ENCODE measurements around the gene IGDCC3. TPM values are rescaled to one million over a fixed set of nuclear protein-coding genes. Genes with fewer than 3 reads are reported as not detected.

Gene IGDCC3
- total RNA-seq, 1 experiment from 2014 or later: 53.5 TPM

GRCh38 chr15:65361708-65362459 is 15.9 kb downstream of the IGDCC3 start:
- Mint-ChIP-seq H3K4me3 (peak overlapping the region; percentile 40), H3K27me3 (ENCODE audit: low read depth) (peaks cover 20% of the 10 kb centered on the region), H3K4me1 (peaks cover 60% of the 10 kb centered on the region), H3K27ac (peak overlapping the region; percentile 8; the same call in 1 of the 2 replicates), H3K36me3 (no peaks in the 10 kb centered on the region; the same call in 1 of the 2 replicates), H3K9me3 (no peaks in the 10 kb centered on the region)
- peak; percentile 96 for TF ChIP-seq MAX (CRISPR knock-in tag; IDR thresholded peaks at IDR 0.05)
- no peak for TF ChIP-seq IRF2 (CRISPR knock-in tag; IDR thresholded peaks at IDR 0.05; ENCODE audit: borderline replicate concordance, low read depth)
- TF ChIP-seq FOXP4 (CRISPR knock-in tag; IDR thresholded peaks at IDR 0.05): peak; percentile 43; the same call in 1 of the 2 replicates
- TF ChIP-seq JUN (CRISPR knock-in tag; IDR thresholded peaks at IDR 0.05): no peak
- no peak for TF ChIP-seq SP1 (CRISPR knock-in tag; conservative IDR thresholded peaks at IDR 0.05)
- no peak for TF ChIP-seq ZNF671 (CRISPR knock-in tag; IDR thresholded peaks at IDR 0.05)
- 0 out of 2 replicates have a peak, but pooled peaks have one; percentile 21 for TF ChIP-seq NFE2L1 (CRISPR knock-in tag; IDR thresholded peaks at IDR 0.05)
- no peak for TF ChIP-seq GABPB1 (CRISPR knock-in tag; IDR thresholded peaks at IDR 0.05)
- no peak for TF ChIP-seq NR3C1 (CRISPR knock-in tag; conservative IDR thresholded peaks at IDR 0.05; ENCODE audit: low read depth)
- no peak for TF ChIP-seq ZNF263 (CRISPR knock-in tag; IDR thresholded peaks at IDR 0.05; ENCODE audit: low read depth)
- 0 out of 2 replicates have a peak, but pooled peaks have one; percentile 21 for TF ChIP-seq ETV6 (CRISPR knock-in tag; IDR thresholded peaks at IDR 0.05)
- TF ChIP-seq USF2 (CRISPR knock-in tag; IDR thresholded peaks at IDR 0.05): peak; percentile 41
- TF ChIP-seq HMGA2 (CRISPR knock-in tag; IDR thresholded peaks at IDR 0.05): no peak
- peak; percentile 44; the same call in 1 of the 2 replicates for TF ChIP-seq FOXP1 (CRISPR knock-in tag; IDR thresholded peaks at IDR 0.05; ENCODE audit: borderline replicate concordance)
- TF ChIP-seq ERG (CRISPR knock-in tag; IDR thresholded peaks at IDR 0.05): no peak
- TF ChIP-seq ZNF281 (CRISPR knock-in tag; IDR thresholded peaks at IDR 0.05): 0 out of 2 replicates have a peak, but pooled peaks have one; percentile 37
- TF ChIP-seq ATF1 (CRISPR knock-in tag; IDR thresholded peaks at IDR 0.05): no peak
- TF ChIP-seq TEAD4 (CRISPR knock-in tag; IDR thresholded peaks at IDR 0.05): no peak
- no peak for TF ChIP-seq AFF4 (CRISPR knock-in tag; IDR thresholded peaks at IDR 0.05; ENCODE audit: borderline replicate concordance)
- CTCF ChIA-PET: interaction anchor here (0.5 to 2.7 kb wide), 5 partner anchors 21 to 220 kb away, joined by 3 to 10 read pairs (median 3); no protein-coding TSS in a partner anchor
- POLR2A ChIA-PET: interaction anchor here (0.7 kb wide), 1 partner anchor 15 kb away, joined by 3 read pairs; the partner anchor contains the start of gene IGDCC3
- peak; percentile 60 for ATAC-seq
- peak; percentile 48 for DNase-seq (ENCODE audit: low spot score)
